Measurements from ENCODE around the gene PAK1.

Gene PAK1

GRCh38 chr11:77436969-77437368 is 36.9 kb downstream of the PAK1 start:
- Histone ChIP-seq H2AFZ (ENCODE audit: low read length) (no peak overlapping the region), H3F3A (ENCODE audit: insufficient read depth, low read length) (no peaks in the 10 kb centered on the region), H3K9ac (ENCODE audit: low read length) (no peak overlapping the region), H3K79me2 (ENCODE audit: insufficient read depth, low read length) (no peaks in the 10 kb centered on the region), H3K9me3 (ENCODE audit: low read length) (no peaks in the 10 kb centered on the region), H3K9me2 (ENCODE audit: low read depth, low read length) (no peaks in the 10 kb centered on the region), H3K4me1 (ENCODE audit: insufficient read depth, low read length, severe bottlenecking) (no peaks in the 10 kb centered on the region), H3K36me3 (ENCODE audit: insufficient read depth, low read length) (no peaks in the 10 kb centered on the region), H4K20me1 (ENCODE audit: insufficient read depth, low read length) (no peaks in the 10 kb centered on the region), H3K4me2 (ENCODE audit: low read length) (no peak overlapping the region), H3K27me3 (ENCODE audit: insufficient read depth, low read length) (no peaks in the 10 kb centered on the region), H3K4me3 (ENCODE audit: low read depth, low read length, poor library complexity, severe bottlenecking) (no peak overlapping the region), H3K27ac (ENCODE audit: low read depth, low read length, poor library complexity, severe bottlenecking) (no peak overlapping the region)
- TF ChIP-seq, protein P1, sequence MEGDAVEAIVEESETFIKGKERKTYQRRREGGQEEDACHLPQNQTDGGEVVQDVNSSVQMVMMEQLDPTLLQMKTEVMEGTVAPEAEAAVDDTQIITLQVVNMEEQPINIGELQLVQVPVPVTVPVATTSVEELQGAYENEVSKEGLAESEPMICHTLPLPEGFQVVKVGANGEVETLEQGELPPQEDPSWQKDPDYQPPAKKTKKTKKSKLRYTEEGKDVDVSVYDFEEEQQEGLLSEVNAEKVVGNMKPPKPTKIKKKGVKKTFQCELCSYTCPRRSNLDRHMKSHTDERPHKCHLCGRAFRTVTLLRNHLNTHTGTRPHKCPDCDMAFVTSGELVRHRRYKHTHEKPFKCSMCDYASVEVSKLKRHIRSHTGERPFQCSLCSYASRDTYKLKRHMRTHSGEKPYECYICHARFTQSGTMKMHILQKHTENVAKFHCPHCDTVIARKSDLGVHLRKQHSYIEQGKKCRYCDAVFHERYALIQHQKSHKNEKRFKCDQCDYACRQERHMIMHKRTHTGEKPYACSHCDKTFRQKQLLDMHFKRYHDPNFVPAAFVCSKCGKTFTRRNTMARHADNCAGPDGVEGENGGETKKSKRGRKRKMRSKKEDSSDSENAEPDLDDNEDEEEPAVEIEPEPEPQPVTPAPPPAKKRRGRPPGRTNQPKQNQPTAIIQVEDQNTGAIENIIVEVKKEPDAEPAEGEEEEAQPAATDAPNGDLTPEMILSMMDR (IDR thresholded peaks at IDR 0.05; ENCODE audit: low read length) = no peak

DNA sequence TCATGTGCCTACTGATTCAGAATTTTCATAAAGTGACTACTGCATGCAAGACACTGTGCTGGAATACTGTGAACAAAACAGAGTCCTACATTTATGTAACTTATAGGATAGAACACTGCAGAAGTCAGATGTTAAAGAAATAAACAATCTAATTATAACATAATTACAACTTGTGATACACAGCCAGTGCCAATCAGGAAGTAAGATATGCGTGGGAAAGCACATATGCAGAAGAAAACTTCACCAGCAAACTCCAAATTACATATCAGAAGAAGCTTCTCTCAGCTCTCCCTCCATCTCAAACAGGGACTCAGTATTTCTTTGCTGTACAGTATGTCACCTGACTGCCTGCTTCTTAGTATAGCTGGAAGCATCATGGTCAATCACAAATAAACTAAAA is 37.4 kb downstream of the PAK1 start:
- H3K9ac ChIP-seq (ENCODE audit: low read length) = no peak overlapping the region

GRCh38 chr11:77435972-77436371 is 37.9 kb downstream of the PAK1 start:
- no peak overlapping the region for H3K9ac ChIP-seq (ENCODE audit: low read length)
- H3K79me2 ChIP-seq (ENCODE audit: insufficient read depth, low read length) = no peaks in the 10 kb centered on the region
- H3K4me3 ChIP-seq (ENCODE audit: low read depth, low read length, poor library complexity, severe bottlenecking) = no peak overlapping the region

More for the DNA sequence above, 37.4 kb downstream of the PAK1 start:
- no peaks in the 10 kb centered on the region for H3K9me3 ChIP-seq (ENCODE audit: low read length)
- H2AFZ ChIP-seq (ENCODE audit: low read length) = no peak overlapping the region
- H3F3A ChIP-seq (ENCODE audit: insufficient read depth, low read length) = no peaks in the 10 kb centered on the region
- H3K36me3 ChIP-seq (ENCODE audit: insufficient read depth, low read length) = no peaks in the 10 kb centered on the region
- no peak for TF ChIP-seq EZH2 (IDR thresholded peaks at IDR 0.05; ENCODE audit: borderline replicate concordance, low read length)
- TF ChIP-seq, protein P1 (IDR thresholded peaks at IDR 0.05; ENCODE audit: low read length) = no peak
- H3K27ac ChIP-seq (ENCODE audit: low read depth, low read length, poor library complexity, severe bottlenecking) = no peak overlapping the region
- H3K27me3 ChIP-seq (ENCODE audit: insufficient read depth, low read length) = no peaks in the 10 kb centered on the region
- H3K79me2 ChIP-seq (ENCODE audit: insufficient read depth, low read length) = no peaks in the 10 kb centered on the region
- H3K4me1 ChIP-seq (ENCODE audit: insufficient read depth, low read length, severe bottlenecking) = no peaks in the 10 kb centered on the region
- no peaks in the 10 kb centered on the region for H3K9me2 ChIP-seq (ENCODE audit: low read depth, low read length)
- H4K20me1 ChIP-seq (ENCODE audit: insufficient read depth, low read length) = no peaks in the 10 kb centered on the region
- H3K4me3 ChIP-seq (ENCODE audit: low read depth, low read length, poor library complexity, severe bottlenecking) = no peak overlapping the region
- H3K4me2 ChIP-seq (ENCODE audit: low read length) = no peak overlapping the region

More at GRCh38 chr11:77435972-77436371, 37.9 kb downstream of the PAK1 start:
- H3K27me3 ChIP-seq (ENCODE audit: insufficient read depth, low read length) = no peaks in the 10 kb centered on the region
- no peaks in the 10 kb centered on the region for H3K9me3 ChIP-seq (ENCODE audit: low read length)
- no peaks in the 10 kb centered on the region for H3K4me1 ChIP-seq (ENCODE audit: insufficient read depth, low read length, severe bottlenecking)
- no peaks in the 10 kb centered on the region for H4K20me1 ChIP-seq (ENCODE audit: insufficient read depth, low read length)
- H2AFZ ChIP-seq (ENCODE audit: low read length) = no peak overlapping the region
- no peak for TF ChIP-seq EZH2 (IDR thresholded peaks at IDR 0.05; ENCODE audit: borderline replicate concordance, low read length)
- TF ChIP-seq, protein P1 (IDR thresholded peaks at IDR 0.05; ENCODE audit: low read length) = no peak
- no peak overlapping the region for H3K27ac ChIP-seq (ENCODE audit: low read depth, low read length, poor library complexity, severe bottlenecking)
- H3F3A ChIP-seq (ENCODE audit: insufficient read depth, low read length) = no peaks in the 10 kb centered on the region
- H3K36me3 ChIP-seq (ENCODE audit: insufficient read depth, low read length) = no peaks in the 10 kb centered on the region
- H3K4me2 ChIP-seq (ENCODE audit: low read length) = no peak overlapping the region
- no peaks in the 10 kb centered on the region for H3K9me2 ChIP-seq (ENCODE audit: low read depth, low read length)
